CD4-positive, CD25-positive, alpha-beta regulatory T cell (primary cell): ENCODE results near the gene MLANA. TPM values are rescaled to one million over a fixed set of nuclear protein-coding genes. Genes with fewer than 3 reads are reported as not detected.
"Not testable (repeated sequence)": the region's sequence is repeated elsewhere in the genome, so short reads cannot be mapped to it uniquely, and the experiment has no call there.

Experiments
- ATAC-seq, 2 donors: fragments of 150-1000 bp; cut with Tn5 transposase; one replicate each; pipeline ENCODE4 v1.10.0; 2021; ENCODE audit warnings: low read depth in 2 of 2, moderate number of reproducible peaks in 2 of 2, moderate library complexity in 1 of 2
- DNase-seq, 3 donors: peaks; one replicate each; pipeline versions ENCODE4 v3.0.0 to v3.0.0-alpha.2; 2012 to 2022; ENCODE audit warnings: mixed read lengths in 1 of 3
- H3K27ac ChIP-seq: one replicate; pipeline ENCODE4 v1.7.0; 2013; ENCODE audit warnings: mild to moderate bottlenecking, low read length; ENCODE audit not compliant: insufficient read depth, poor library complexity, severe bottlenecking
- H3K27me3 ChIP-seq: one replicate; pipeline ENCODE4 v1.7.0; 2013; ENCODE audit warnings: low read length; ENCODE audit not compliant: control insufficient read depth, insufficient read depth
- H3K36me3 ChIP-seq: one replicate; pipeline ENCODE4 v1.7.0; 2013; ENCODE audit warnings: mild to moderate bottlenecking, low read length, moderate library complexity; ENCODE audit not compliant: control insufficient read depth, insufficient read depth
- H3K4me1 ChIP-seq: 2 replicates; pipeline ENCODE4 v1.7.0; 2013; ENCODE audit warnings: mild to moderate bottlenecking, low read length; ENCODE audit not compliant: insufficient read depth, control insufficient read depth, poor library complexity, severe bottlenecking
- H3K4me3 ChIP-seq: one replicate; pipeline ENCODE4 v1.7.0; 2013; ENCODE audit warnings: low read depth, mild to moderate bottlenecking, low read length, moderate library complexity
- H3K9me3 ChIP-seq, 2 experiments: 1 replicate in 1 of 2; 2 replicates in 1 of 2; pipeline ENCODE4 v1.7.0; 2013; ENCODE audit warnings: low read length in 2 of 2, mild to moderate bottlenecking in 1 of 2, moderate library complexity in 1 of 2; ENCODE audit not compliant: control insufficient read depth in 2 of 2
- H3K27ac Mint-ChIP-seq, 3 donors: one replicate each; pipeline ENCODE4 v1.8.0; 2020 to 2022; ENCODE audit warnings: mild to moderate bottlenecking in 3 of 3, mixed read lengths in 3 of 3, moderate library complexity in 2 of 3
- H3K27me3 Mint-ChIP-seq: one replicate; pipeline ENCODE4 v1.8.0; 2022; ENCODE audit warnings: mild to moderate bottlenecking, mixed read lengths
- H3K36me3 Mint-ChIP-seq: one replicate; pipeline ENCODE4 v1.8.0; 2020; ENCODE audit warnings: mixed read lengths
- H3K4me1 Mint-ChIP-seq, 4 donors: one replicate each; pipeline ENCODE4 v1.8.0; 2020 to 2022; ENCODE audit warnings: mixed read lengths in 4 of 4, mild to moderate bottlenecking in 1 of 4
- H3K4me3 Mint-ChIP-seq, 4 donors: one replicate each; pipeline ENCODE4 v1.8.0; 2020 to 2022; ENCODE audit warnings: mild to moderate bottlenecking in 4 of 4, mixed read lengths in 4 of 4, moderate library complexity in 3 of 4
- H3K9me3 Mint-ChIP-seq, 7 donors: one replicate each; pipeline ENCODE4 v1.8.0; 2020 to 2022; ENCODE audit warnings: mixed read lengths in 7 of 7, mild to moderate bottlenecking in 3 of 7, moderate library complexity in 2 of 7
- polyA plus RNA-seq, 4 donors: library from polyadenylated mRNA; unstranded; fragments of 300-500 nt; fragmentation: Illumina TruSeq; gene quantifications; one replicate each; pipeline ENCODE4 v1.2.3, GENCODE V29; 2021
- total RNA-seq: library from RNA; stranded (reverse); gene quantifications from one replicate; pipeline ENCODE4 v1.2.3, GENCODE V29; 2022

Gene MLANA
- total and polyA plus RNA-seq, 5 donors from 2014 or later: 0.14 to 0.49 TPM; not detected in 3

DNA sequence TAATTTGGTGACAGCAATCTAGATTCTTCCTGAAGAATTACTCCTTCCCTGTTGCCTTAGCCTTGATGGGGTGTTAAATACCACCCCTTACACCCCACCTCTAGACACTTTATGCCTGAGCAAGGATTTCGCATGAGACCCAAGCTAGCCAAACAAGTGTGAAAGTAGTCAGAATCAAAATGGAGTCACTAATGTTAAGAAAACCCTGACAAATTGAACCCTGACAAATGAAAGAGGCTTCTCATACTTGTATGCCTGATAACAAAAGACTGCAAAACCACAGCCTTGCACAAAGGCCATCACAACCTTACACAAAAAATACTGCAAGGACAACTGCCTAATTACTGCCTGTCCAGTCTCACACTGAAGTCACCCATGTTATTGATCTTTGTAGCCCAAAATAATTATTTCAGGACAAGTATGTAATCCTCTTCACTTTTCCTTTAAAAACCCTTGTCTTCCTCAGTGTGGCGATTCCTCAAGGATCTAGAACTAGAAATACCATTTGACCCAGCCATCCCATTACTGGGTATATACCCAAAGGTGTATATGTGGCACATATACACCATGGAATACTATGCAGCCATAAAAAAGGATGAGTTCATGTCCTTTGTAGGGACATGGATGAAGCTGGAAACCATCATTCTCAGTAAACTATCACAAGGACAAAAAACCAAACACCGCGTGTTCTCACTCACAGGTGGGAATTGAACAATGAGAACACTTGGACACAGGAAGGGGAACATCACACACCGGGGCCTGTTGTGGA, 8.3 kb upstream of the MLANA start:
- DNase-seq, H3K4me1 ChIP-seq, H3K4me3 Mint-ChIP-seq, ATAC-seq, H3K27ac ChIP-seq, H3K27me3 Mint-ChIP-seq, H3K4me3 ChIP-seq, H3K27me3 ChIP-seq, H3K36me3 Mint-ChIP-seq, H3K9me3 ChIP-seq, H3K4me1 Mint-ChIP-seq, H3K27ac Mint-ChIP-seq, H3K9me3 Mint-ChIP-seq, H3K36me3 ChIP-seq: not testable (repeated sequence)

DNA sequence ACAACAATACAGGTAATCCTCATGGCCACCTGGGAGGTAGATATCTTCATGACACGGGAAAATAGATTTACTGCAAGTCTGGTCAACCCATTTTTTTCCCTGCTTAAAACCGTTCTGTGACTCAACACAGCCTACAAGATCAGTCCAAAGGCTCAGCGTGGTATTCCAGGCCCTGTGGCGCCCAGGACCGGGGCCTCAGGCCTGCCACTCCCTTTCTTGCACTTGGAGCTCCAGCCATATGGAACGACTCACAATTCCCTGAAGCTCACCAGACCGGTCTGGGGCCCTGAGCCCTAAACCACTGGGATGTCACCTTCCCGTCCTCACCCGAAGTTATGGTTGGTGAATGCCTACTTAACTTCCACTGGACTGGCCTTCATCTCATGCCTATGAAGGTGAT, 6.5 kb upstream of the MLANA start:
- H3K36me3 ChIP-seq: no peaks in the 10 kb centered on the region
- ATAC-seq: no peak
- no peak for DNase-seq
- H3K27me3 ChIP-seq: no peaks in the 10 kb centered on the region
- Mint-ChIP-seq H3K27me3 (no peaks in the 10 kb centered on the region), H3K4me3 (no peak overlapping the region), H3K9me3 (no peaks in the 10 kb centered on the region), H3K4me1 (peaks cover 0 to 6% (median 4%) of the 10 kb centered on the region in 4 donors), H3K36me3 (no peaks in the 10 kb centered on the region), H3K27ac (no peak overlapping the region)
- no peaks in the 10 kb centered on the region for H3K4me1 ChIP-seq
- H3K4me3 ChIP-seq: no peak overlapping the region
- H3K27ac ChIP-seq: no peak overlapping the region
- no peaks in the 10 kb centered on the region for H3K9me3 ChIP-seq

GRCh38 chr9:5886114-5886939, 4.4 kb upstream of the MLANA start:
- H3K4me3 Mint-ChIP-seq: no peak overlapping the region
- DNase-seq (peak; percentile 55 to 80 (median 68)), ATAC-seq (peak; percentile 87 to 89)
- peak overlapping the region in 1 of 3 donors; percentile 15 for H3K27ac Mint-ChIP-seq
- H3K27me3 Mint-ChIP-seq: no peaks in the 10 kb centered on the region
- Histone ChIP-seq H3K27me3 (no peaks in the 10 kb centered on the region), H3K36me3 (no peaks in the 10 kb centered on the region), H3K9me3 (no peaks in the 10 kb centered on the region), H3K4me1 (no peaks in the 10 kb centered on the region), H3K27ac (no peak overlapping the region), H3K4me3 (no peak overlapping the region)
- H3K36me3 Mint-ChIP-seq: no peaks in the 10 kb centered on the region
- H3K4me1 Mint-ChIP-seq: peaks cover 0 to 6% (median 4%) of the 10 kb centered on the region in 4 donors
- no peaks in the 10 kb centered on the region for H3K9me3 Mint-ChIP-seq

- H3K27ac ChIP-seq: no peak overlapping the region
- Mint-ChIP-seq H3K27ac (no peak overlapping the region), H3K9me3 (no peaks in the 10 kb centered on the region), H3K4me1 (peaks cover 0 to 6% (median 0%) of the 10 kb centered on the region in 4 donors), H3K27me3 (no peaks in the 10 kb centered on the region), H3K4me3 (no peak overlapping the region), H3K36me3 (peaks cover 14% of the 10 kb centered on the region)
- H3K4me3 ChIP-seq: no peak overlapping the region
- no peak for DNase-seq
- no peaks in the 10 kb centered on the region for H3K27me3 ChIP-seq
- no peaks in the 10 kb centered on the region for H3K9me3 ChIP-seq
- no peak for ATAC-seq
- no peaks in the 10 kb centered on the region for H3K4me1 ChIP-seq
- H3K36me3 ChIP-seq: peaks cover 6% of the 10 kb centered on the region
Observed at GRCh38 chr9:5892456-5893133, 1.9 kb downstream of the MLANA start.

DNA sequence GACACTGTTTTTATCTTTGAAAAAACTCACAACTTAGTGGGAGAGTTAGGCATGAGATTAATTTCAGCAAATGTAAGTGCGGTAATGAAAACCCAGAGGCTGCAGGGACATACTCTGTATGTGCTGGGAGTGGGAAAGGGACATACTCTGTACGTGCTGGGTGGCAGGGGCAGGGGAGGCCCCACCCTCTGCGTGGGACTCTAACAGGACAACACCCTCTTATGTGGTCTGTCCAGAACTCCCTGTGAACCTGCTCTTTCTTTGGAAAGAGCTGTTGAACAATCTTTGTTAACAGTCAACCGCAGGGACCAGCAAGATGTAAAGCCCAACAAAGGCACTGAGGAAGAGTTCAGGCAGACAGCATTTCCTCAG, 2.4 kb downstream of the MLANA start:
- Mint-ChIP-seq H3K4me3 (no peak overlapping the region), H3K9me3 (no peaks in the 10 kb centered on the region), H3K27me3 (no peaks in the 10 kb centered on the region), H3K36me3 (peaks cover 19% of the 10 kb centered on the region), H3K27ac (no peak overlapping the region), H3K4me1 (peaks cover 0 to 6% (median 0%) of the 10 kb centered on the region in 4 donors)
- Histone ChIP-seq H3K27ac (no peak overlapping the region), H3K4me3 (no peak overlapping the region), H3K36me3 (peaks cover 6% of the 10 kb centered on the region), H3K9me3 (no peaks in the 10 kb centered on the region), H3K4me1 (no peaks in the 10 kb centered on the region), H3K27me3 (no peaks in the 10 kb centered on the region)
- DNase-seq (no peak), ATAC-seq (no peak)

GRCh38 chr9:5893591-5894236, 3.0 kb downstream of the MLANA start:
- Mint-ChIP-seq H3K4me1 (peaks cover 0 to 6% (median 0%) of the 10 kb centered on the region in 4 donors), H3K9me3 (no peaks in the 10 kb centered on the region), H3K4me3 (no peak overlapping the region), H3K27me3 (no peaks in the 10 kb centered on the region), H3K36me3 (peaks cover 25% of the 10 kb centered on the region), H3K27ac (no peak overlapping the region)
- DNase-seq: no peak
- H3K36me3 ChIP-seq: peaks cover 6% of the 10 kb centered on the region
- no peaks in the 10 kb centered on the region for H3K9me3 ChIP-seq
- H3K4me3 ChIP-seq: no peak overlapping the region
- H3K27me3 ChIP-seq: no peaks in the 10 kb centered on the region
- H3K27ac ChIP-seq: no peak overlapping the region
- no peaks in the 10 kb centered on the region for H3K4me1 ChIP-seq
- no peak for ATAC-seq

- H3K27ac ChIP-seq: no peak overlapping the region
- DNase-seq: no peak
- H3K4me3 Mint-ChIP-seq: no peak overlapping the region
- ATAC-seq: no peak
- H3K4me3 ChIP-seq: no peak overlapping the region
- H3K27ac Mint-ChIP-seq: peak overlapping the region in 1 of 3 donors; percentile 9
- H3K27me3 ChIP-seq: no peaks in the 10 kb centered on the region
- H3K9me3 ChIP-seq: no peaks in the 10 kb centered on the region
- H3K27me3 Mint-ChIP-seq: no peaks in the 10 kb centered on the region
- H3K9me3 Mint-ChIP-seq: no peaks in the 10 kb centered on the region
- peaks cover 0 to 6% (median 0%) of the 10 kb centered on the region in 4 donors for H3K4me1 Mint-ChIP-seq
- H3K4me1 ChIP-seq: no peaks in the 10 kb centered on the region
- H3K36me3 Mint-ChIP-seq: peaks cover 32% of the 10 kb centered on the region
- H3K36me3 ChIP-seq: peaks cover 8% of the 10 kb centered on the region
Observed at GRCh38 chr9:5894237-5894959, 3.7 kb downstream of the MLANA start.
